ENCODE data around the gene CLIP1. TPM values are rescaled to one million over a fixed set of nuclear protein-coding genes. Genes with fewer than 3 reads are reported as not detected.
"Not testable (repeated sequence)": the region's sequence is repeated elsewhere in the genome, so short reads cannot be mapped to it uniquely, and the experiment has no call there.

CLIP1 gene
- total RNA-seq, 1 donor from 2014 or later = 78.6 TPM

DNA sequence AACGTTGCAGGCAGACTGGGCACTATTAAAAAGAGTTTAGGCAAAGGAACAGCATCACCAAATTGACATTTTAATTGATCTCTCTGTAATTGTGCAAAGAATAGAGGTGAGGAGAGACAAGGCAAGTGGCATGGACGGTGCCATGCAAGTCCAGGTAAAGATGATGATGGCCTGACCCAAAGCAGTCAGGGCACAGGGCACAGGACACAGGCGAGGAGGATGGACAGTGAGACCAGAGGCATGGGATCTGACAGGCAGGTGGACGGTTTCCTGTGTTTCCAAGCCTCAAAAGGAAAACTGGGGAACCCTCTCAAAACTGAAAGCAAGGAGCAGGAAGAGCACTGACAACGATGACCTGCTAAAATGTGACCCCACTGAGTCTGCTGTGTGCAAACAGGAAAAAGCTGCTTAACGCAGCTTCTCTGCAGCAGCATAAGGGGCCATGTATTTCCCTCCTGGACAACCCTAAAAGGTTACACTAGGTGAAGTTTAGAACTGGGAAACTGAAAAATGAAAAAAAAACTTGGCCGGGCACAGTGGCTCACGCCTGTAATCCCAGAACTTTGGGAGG lies 50.9 kb downstream of the CLIP1 start:
- no peak for DNase-seq (ENCODE audit: low spot score, unreplicated experiment)
- TF ChIP-seq CTCF (IDR thresholded peaks at IDR 0.05; ENCODE audit: unreplicated experiment) = no peak
- Mint-ChIP-seq H3K4me1 (ENCODE audit: low read depth) (peaks cover 5% of the 10 kb centered on the region), H3K27me3 (no peaks in the 10 kb centered on the region), H3K4me3 (ENCODE audit: low read depth) (no peak overlapping the region), H3K27ac (no peak overlapping the region), H3K36me3 (ENCODE audit: insufficient read depth) (peaks cover 12% of the 10 kb centered on the region), H3K9me3 (ENCODE audit: low read depth) (no peaks in the 10 kb centered on the region)

DNA sequence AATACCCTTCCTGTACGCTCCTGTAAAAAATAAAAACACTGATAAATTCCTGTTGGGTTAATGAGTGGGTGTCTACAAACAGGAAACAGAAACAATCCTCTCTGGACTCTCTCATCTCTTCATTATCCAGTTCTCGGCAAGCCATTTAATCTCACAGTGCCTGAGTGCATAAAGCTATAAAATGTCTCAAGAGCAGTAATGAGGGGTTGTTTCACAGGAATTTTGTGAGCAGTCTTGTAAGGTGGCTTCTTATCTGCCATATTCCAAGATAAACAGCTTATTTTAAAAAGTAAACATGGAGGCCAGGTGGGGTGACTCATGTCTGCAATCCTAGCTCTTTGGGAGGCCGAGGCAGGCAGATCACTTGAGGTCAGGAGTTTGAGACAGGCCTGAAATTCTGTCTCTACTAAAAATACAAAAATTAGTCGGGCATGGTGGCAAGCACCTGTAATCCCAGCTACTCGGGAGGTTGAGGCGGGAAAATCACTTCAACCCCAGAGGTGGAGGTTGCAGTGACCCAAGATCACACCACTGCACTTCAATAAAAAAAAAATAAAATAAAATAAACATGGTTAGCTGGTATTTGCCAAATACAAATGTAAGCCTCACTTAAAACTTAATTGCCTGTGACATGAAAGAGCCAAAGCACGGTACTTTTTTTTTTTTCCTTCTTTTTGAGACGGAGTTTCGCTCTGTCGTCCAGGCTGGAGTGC lies 54.0 kb downstream of the CLIP1 start:
- H3K9me3 Mint-ChIP-seq (ENCODE audit: low read depth) = no peaks in the 10 kb centered on the region
- no peaks in the 10 kb centered on the region for H3K27me3 Mint-ChIP-seq
- TF ChIP-seq CTCF (IDR thresholded peaks at IDR 0.05; ENCODE audit: unreplicated experiment) = no peak
- peaks cover 18% of the 10 kb centered on the region for H3K36me3 Mint-ChIP-seq (ENCODE audit: insufficient read depth)
- peaks cover 5% of the 10 kb centered on the region for H3K4me1 Mint-ChIP-seq (ENCODE audit: low read depth)
- DNase-seq (ENCODE audit: low spot score, unreplicated experiment) = no peak
- no peak overlapping the region for H3K4me3 Mint-ChIP-seq (ENCODE audit: low read depth)
- H3K27ac Mint-ChIP-seq = peak overlapping the region; percentile 85

DNA sequence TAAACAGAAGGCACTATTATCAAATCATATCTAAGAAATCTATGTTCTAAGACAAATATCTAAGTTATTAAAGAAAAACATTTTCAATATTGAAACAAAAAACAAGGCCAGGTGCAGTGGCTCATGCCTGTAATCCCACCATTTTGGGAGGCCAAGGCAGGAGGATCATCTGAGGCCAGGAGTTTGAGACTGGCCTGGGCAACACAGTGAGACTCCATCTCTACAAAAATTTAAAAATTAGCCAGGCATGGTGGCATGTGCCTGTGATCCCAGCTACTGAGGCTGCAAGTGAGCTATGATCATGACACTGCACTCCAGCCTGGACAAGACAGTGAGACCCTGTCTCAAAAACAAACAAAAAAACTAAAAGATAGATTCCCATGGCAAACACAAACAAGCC lies 54.8 kb downstream of the CLIP1 start:
- H3K9me3 Mint-ChIP-seq (ENCODE audit: low read depth); DNase-seq (ENCODE audit: low spot score, unreplicated experiment); H3K4me3 Mint-ChIP-seq (ENCODE audit: low read depth); H3K4me1 Mint-ChIP-seq (ENCODE audit: low read depth); H3K27me3 Mint-ChIP-seq: not testable (repeated sequence)
- Mint-ChIP-seq H3K27ac (peak overlapping the region; percentile 85), H3K36me3 (ENCODE audit: insufficient read depth) (peaks cover 18% of the 10 kb centered on the region)

- Mint-ChIP-seq H3K27me3 (no peaks in the 10 kb centered on the region), H3K4me1 (ENCODE audit: low read depth) (peaks cover 5% of the 10 kb centered on the region), H3K4me3 (ENCODE audit: low read depth) (no peak overlapping the region), H3K27ac (peak overlapping the region; percentile 74), H3K9me3 (ENCODE audit: low read depth) (no peaks in the 10 kb centered on the region), H3K36me3 (ENCODE audit: insufficient read depth) (peaks cover 16% of the 10 kb centered on the region)
- no peak for DNase-seq (ENCODE audit: low spot score, unreplicated experiment)
- no peak for TF ChIP-seq CTCF (IDR thresholded peaks at IDR 0.05; ENCODE audit: unreplicated experiment)
Measured at GRCh38 chr12:122366685-122367475, 55.6 kb downstream of the CLIP1 start.

DNA sequence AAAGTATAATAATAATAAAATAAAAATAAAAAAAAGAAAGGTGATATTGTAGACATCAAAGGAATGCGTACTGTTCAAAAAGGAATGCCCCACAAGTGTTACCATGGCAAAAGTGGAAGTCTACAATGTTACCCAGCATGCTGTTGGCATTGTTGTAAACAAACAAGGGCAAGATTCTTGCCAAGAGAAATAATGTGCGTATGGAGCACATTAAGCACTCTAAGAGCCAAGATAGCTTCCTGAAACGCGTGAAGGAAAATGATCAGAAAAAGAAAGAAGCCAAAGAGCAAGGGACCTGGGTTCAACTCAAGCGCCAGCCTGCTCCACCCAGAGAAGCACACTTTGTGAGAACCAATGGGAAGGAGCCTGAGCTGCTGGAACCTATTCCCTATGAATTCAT lies 57.2 kb downstream of the CLIP1 start:
- not testable (repeated sequence) for H3K4me1 Mint-ChIP-seq (ENCODE audit: low read depth); DNase-seq (ENCODE audit: low spot score, unreplicated experiment)

DNA sequence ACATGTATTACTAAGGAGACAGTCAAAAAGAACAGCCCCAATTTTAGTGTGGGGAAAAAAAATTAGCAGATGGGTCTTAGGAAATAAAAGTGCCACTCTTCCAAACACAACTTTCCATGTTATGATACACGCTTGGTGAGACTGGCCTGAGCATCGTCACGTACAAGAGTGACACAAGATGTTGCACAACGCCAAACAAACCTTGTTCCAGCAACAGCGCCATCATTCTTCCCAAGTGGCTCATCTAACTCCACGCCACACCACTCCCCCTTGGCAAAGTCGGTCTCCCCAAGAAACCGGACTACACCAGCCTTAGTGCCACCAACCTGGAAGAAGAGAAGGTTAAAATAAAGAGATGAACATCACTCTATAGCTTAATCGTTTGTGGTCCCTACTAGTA lies 58.7 kb downstream of the CLIP1 start:
- no peak for DNase-seq (ENCODE audit: low spot score, unreplicated experiment)
- Mint-ChIP-seq H3K4me1 (ENCODE audit: low read depth) (peaks cover 5% of the 10 kb centered on the region), H3K27me3 (no peaks in the 10 kb centered on the region), H3K9me3 (ENCODE audit: low read depth) (no peaks in the 10 kb centered on the region), H3K27ac (no peak overlapping the region), H3K36me3 (ENCODE audit: insufficient read depth) (peaks cover 28% of the 10 kb centered on the region), H3K4me3 (ENCODE audit: low read depth) (no peak overlapping the region)
- TF ChIP-seq CTCF (IDR thresholded peaks at IDR 0.05; ENCODE audit: unreplicated experiment) = no peak

More for the DNA sequence above, 57.2 kb downstream of the CLIP1 start:
- not testable (repeated sequence) for H3K27me3 Mint-ChIP-seq; H3K9me3 Mint-ChIP-seq (ENCODE audit: low read depth); H3K4me3 Mint-ChIP-seq (ENCODE audit: low read depth); H3K27ac Mint-ChIP-seq
- H3K36me3 Mint-ChIP-seq (ENCODE audit: insufficient read depth) = peaks cover 22% of the 10 kb centered on the region

Data from progenitor cell of endocrine pancreas (in vitro differentiated cells).